Thymus (tissue), 11 donors: ENCODE data around the gene CSE1L. TPM values are rescaled to one million over a fixed set of nuclear protein-coding genes. Genes with fewer than 3 reads are reported as not detected.
"Not testable (repeated sequence)": the region's sequence is repeated elsewhere in the genome, so short reads cannot be mapped to it uniquely, and the experiment has no call there.

Source experiments
- DNase-seq, 9 donors: peaks; one replicate each; pipeline ENCODE4 v3.0.0-alpha.2; 2013; ENCODE audit warnings: low spot score in 9 of 9, low read depth in 6 of 9, missing footprints in 1 of 9
- H3K27ac ChIP-seq, 2 donors: one replicate each; pipeline ENCODE4 v1.5.1; 2013; ENCODE audit warnings: control low read depth in 1 of 2, low read depth in 1 of 2, low read length in 1 of 2, mild to moderate bottlenecking in 1 of 2, moderate library complexity in 1 of 2
- H3K27me3 ChIP-seq, 2 donors: one replicate each; pipeline ENCODE4 v1.5.1; 2013; ENCODE audit warnings: low read length in 1 of 2; ENCODE audit not compliant: control insufficient read depth in 2 of 2, insufficient read depth in 1 of 2
- H3K36me3 ChIP-seq, 2 donors: one replicate each; pipeline ENCODE4 v1.5.1; 2013; ENCODE audit warnings: low read length in 1 of 2, mild to moderate bottlenecking in 1 of 2, moderate library complexity in 1 of 2; ENCODE audit not compliant: control insufficient read depth in 2 of 2, insufficient read depth in 2 of 2
- H3K4me1 ChIP-seq, 2 donors: one replicate each; pipeline ENCODE4 v1.5.1; 2013; ENCODE audit warnings: low read length in 2 of 2; ENCODE audit not compliant: control insufficient read depth in 2 of 2, insufficient read depth in 2 of 2
- H3K4me3 ChIP-seq, 2 donors: one replicate each; pipeline ENCODE4 v1.5.1; 2013; ENCODE audit warnings: low read length in 2 of 2, control low read depth in 1 of 2, mild to moderate bottlenecking in 1 of 2
- H3K9me3 ChIP-seq, 2 donors: one replicate each; pipeline ENCODE4 v1.5.1; 2013; ENCODE audit warnings: low read length in 1 of 2, mild to moderate bottlenecking in 1 of 2; ENCODE audit not compliant: control insufficient read depth in 2 of 2, insufficient read depth in 1 of 2
- WGBS: extraction: QIAGEN DNeasy Blood & Tissue Kit; methylation state at CpG from one replicate; pipeline ENCODE4 v1.1.7; 2013; 5-methylcytosine and 5-hydroxymethylcytosine counted together
- polyA plus RNA-seq: library from polyadenylated mRNA; stranded (reverse); fragments of 200-250 nt; gene quantifications from one replicate; pipeline ENCODE4 v1.2.3, GENCODE V29; 2013
- total RNA-seq: library from RNA; stranded (reverse); fragments of 120-200 nt; gene quantifications from one replicate; pipeline ENCODE4 v1.2.4, GENCODE V29; 2013
- donor health status: healthy.

Gene CSE1L
- total and polyA plus RNA-seq, 2 donors, result 30.4 to 84.0 TPM

GRCh38 chr20:49133571-49133970 lies 87.5 kb downstream of the CSE1L start:
- Histone ChIP-seq H3K4me1 (no peaks in the 10 kb centered on the region), H3K36me3 (peaks cover 28 to 49% of the 10 kb centered on the region in 2 donors), H3K9me3 (no peaks in the 10 kb centered on the region), H3K27ac (peak overlapping the region in 1 of 2 donors; percentile 11), H3K27me3 (no peaks in the 10 kb centered on the region), H3K4me3 (no peak overlapping the region)
- DNase-seq, result no peak
- WGBS, result 99% methylated on average over 3 of the region's 3 CpGs

- not testable (repeated sequence) for H3K27me3 ChIP-seq, DNase-seq, H3K9me3 ChIP-seq, H3K27ac ChIP-seq, H3K4me3 ChIP-seq, H3K4me1 ChIP-seq
- peaks cover 28 to 58% of the 10 kb centered on the region in 2 donors for H3K36me3 ChIP-seq
- 96% methylated on average over 8 of the region's 8 CpGs for WGBS
Measured at GRCh38 chr20:49134797-49135196, 88.7 kb downstream of the CSE1L start.

- H3K4me1 ChIP-seq, result no peaks in the 10 kb centered on the region
- no peak overlapping the region for H3K4me3 ChIP-seq
- no peaks in the 10 kb centered on the region for H3K27me3 ChIP-seq
- H3K9me3 ChIP-seq, result no peaks in the 10 kb centered on the region
- peaks cover 24 to 44% of the 10 kb centered on the region in 2 donors for H3K36me3 ChIP-seq
- H3K27ac ChIP-seq, result no peak overlapping the region
- no peak for DNase-seq
- 98% methylated on average over 15 of the region's 15 CpGs for WGBS
Measured at GRCh38 chr20:49136817-49137571, 90.9 kb downstream of the CSE1L start.

GRCh38 chr20:49138431-49138830 lies 92.3 kb downstream of the CSE1L start:
- H3K9me3 ChIP-seq, result no peaks in the 10 kb centered on the region
- H3K36me3 ChIP-seq, result peaks cover 24 to 42% of the 10 kb centered on the region in 2 donors
- H3K4me3 ChIP-seq, result no peak overlapping the region
- no peak overlapping the region for H3K27ac ChIP-seq
- DNase-seq, result no peak
- H3K4me1 ChIP-seq, result no peaks in the 10 kb centered on the region
- no peaks in the 10 kb centered on the region for H3K27me3 ChIP-seq

GRCh38 chr20:49140411-49140810 lies 94.3 kb downstream of the CSE1L start:
- no peak for DNase-seq
- WGBS, result 89% methylated on average over 2 of the region's 2 CpGs
- no peak overlapping the region for H3K4me3 ChIP-seq
- H3K9me3 ChIP-seq, result no peaks in the 10 kb centered on the region
- no peaks in the 10 kb centered on the region for H3K4me1 ChIP-seq
- H3K27ac ChIP-seq, result no peak overlapping the region
- peaks cover 19 to 44% of the 10 kb centered on the region in 2 donors for H3K36me3 ChIP-seq
- no peaks in the 10 kb centered on the region for H3K27me3 ChIP-seq

- Histone ChIP-seq H3K4me1 (no peaks in the 10 kb centered on the region), H3K27me3 (no peaks in the 10 kb centered on the region), H3K4me3 (no peak overlapping the region), H3K27ac (no peak overlapping the region), H3K9me3 (no peaks in the 10 kb centered on the region), H3K36me3 (peaks cover 21 to 44% of the 10 kb centered on the region in 2 donors)
- DNase-seq, result no peak
- 98% methylated on average over 2 of the region's 2 CpGs for WGBS
Measured at GRCh38 chr20:49140834-49141233, 94.7 kb downstream of the CSE1L start.

Other genes with a start within 250 kb of the CSE1L start
- 12.5 TPM for gene PREX1, start 218.3 kb upstream of the CSE1L start, total RNA-seq
- gene PREX1, start 218.3 kb upstream of the CSE1L start, polyA plus RNA-seq, result 19.8 TPM
- 17.8 TPM for gene ARFGEF2, start 124.6 kb upstream of the CSE1L start, total RNA-seq
- 11.1 TPM for gene ARFGEF2, start 124.6 kb upstream of the CSE1L start, polyA plus RNA-seq
- gene STAU1, start 142.0 kb downstream of the CSE1L start, total RNA-seq, result 25.5 TPM
- gene STAU1, start 142.0 kb downstream of the CSE1L start, polyA plus RNA-seq, result 52.8 TPM
- 35.6 TPM for gene DDX27, start 173.1 kb downstream of the CSE1L start, total RNA-seq
- 34.0 TPM for gene DDX27, start 173.1 kb downstream of the CSE1L start, polyA plus RNA-seq
- gene ZNFX1, start 231.7 kb downstream of the CSE1L start, total RNA-seq, result 16.5 TPM
- 9.4 TPM for gene ZNFX1, start 231.7 kb downstream of the CSE1L start, polyA plus RNA-seq